Activated CD4-positive, CD25-positive, alpha-beta regulatory T cell (primary cell): ENCODE results near the gene GDNF.
"Not testable (repeated sequence)": the region's sequence is repeated elsewhere in the genome, so short reads cannot be mapped to it uniquely, and the experiment has no call there.

Experiments
- DNase-seq, 4 experiments: peaks; one replicate each; lab custom pipeline; 2025; lab: John Stamatoyannopoulos, UW

GDNF gene

GRCh38 chr5:37839407-37840052 lies at the start of gene GDNF:
Gene GDNF, minus strand, starts transcription at chr5:37840041. Its CDS starts 5,245 bp downstream, at chr5:37834796.
- DNase-seq, result no peak

GRCh38 chr5:37888476-37888875 lies 48.6 kb upstream of the GDNF start:
- no peak for DNase-seq

GRCh38 chr5:37886242-37886905 lies 46.5 kb upstream of the GDNF start:
- DNase-seq, result no peak

GRCh38 chr5:37882636-37883035 lies 42.8 kb upstream of the GDNF start:
- no peak for DNase-seq

- no peak for DNase-seq
Measured at GRCh38 chr5:37881359-37881758, 41.5 kb upstream of the GDNF start.

- DNase-seq, result no peak
Measured at GRCh38 chr5:37876943-37877342, 37.1 kb upstream of the GDNF start.

GRCh38 chr5:37876245-37876644 lies 36.4 kb upstream of the GDNF start:
- DNase-seq, result no peak

GRCh38 chr5:37875051-37875787 lies 35.4 kb upstream of the GDNF start:
- DNase-seq, result no peak

GRCh38 chr5:37873988-37874387 lies 34.1 kb upstream of the GDNF start:
- DNase-seq, result no peak

- DNase-seq, result no peak
Measured at GRCh38 chr5:37871023-37871815, 31.4 kb upstream of the GDNF start.

- no peak for DNase-seq
Measured at GRCh38 chr5:37869216-37869615, 29.4 kb upstream of the GDNF start.

GRCh38 chr5:37867654-37868053 lies 27.8 kb upstream of the GDNF start:
- no peak for DNase-seq

- not testable (repeated sequence) for DNase-seq
Measured at GRCh38 chr5:37862907-37863306, 23.1 kb upstream of the GDNF start.

GRCh38 chr5:37860206-37860605 lies 20.4 kb upstream of the GDNF start:
- no peak for DNase-seq

- DNase-seq, result no peak
Measured at GRCh38 chr5:37859805-37860204, 20.0 kb upstream of the GDNF start.

- no peak for DNase-seq
Measured at GRCh38 chr5:37858250-37858649, 18.4 kb upstream of the GDNF start.

- DNase-seq, result no peak
Measured at GRCh38 chr5:37857696-37858095, 17.9 kb upstream of the GDNF start.

- DNase-seq, result no peak
Measured at GRCh38 chr5:37855438-37855837, 15.6 kb upstream of the GDNF start.

GRCh38 chr5:37851305-37851704 lies 11.5 kb upstream of the GDNF start:
- no peak for DNase-seq

GRCh38 chr5:37850226-37850865 lies 10.5 kb upstream of the GDNF start:
- DNase-seq, result no peak

- DNase-seq, result no peak
Measured at GRCh38 chr5:37849641-37850040, 9.8 kb upstream of the GDNF start.

- DNase-seq, result no peak
Measured at GRCh38 chr5:37847978-37848425, 8.2 kb upstream of the GDNF start.
